GM21360 (cell line): ENCODE data around the gene CCNF.
A peak's percentile ranks its signal among the peaks of the same experiment; 100 is the strongest.
"Not testable (repeated sequence)": the region's sequence is repeated elsewhere in the genome, so short reads cannot be mapped to it uniquely, and the experiment has no call there.

ENCODE experiments used
- ATAC-seq: cut with Tn5 transposase; IDR thresholded peaks from one replicate; pipeline ENCODE4 v1.9.1; 2021; ENCODE audit warnings: mild to moderate bottlenecking, moderate library complexity; ENCODE audit not compliant: unreplicated experiment

Gene CCNF

DNA sequence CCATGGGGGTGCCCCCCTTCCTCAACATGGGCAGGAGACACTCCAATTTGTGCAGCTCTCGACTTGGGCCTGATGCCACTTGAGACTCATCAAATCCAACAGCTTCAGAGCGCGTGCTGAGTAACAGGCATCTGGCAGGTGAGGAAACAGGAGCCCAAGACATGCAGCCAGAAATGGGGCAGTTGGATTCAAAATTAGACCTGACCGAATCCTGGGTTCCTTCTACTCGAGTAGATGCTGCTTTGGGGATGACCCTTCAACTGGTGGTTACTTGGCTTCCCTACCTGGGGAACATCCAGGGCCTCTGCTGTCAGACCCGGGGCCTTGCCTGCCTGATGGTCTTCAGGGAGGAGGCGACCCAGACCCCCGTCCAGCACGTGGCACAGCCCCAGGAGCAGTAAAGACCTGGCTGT, 41.4 kb downstream of the CCNF start:
- no peak for ATAC-seq

DNA sequence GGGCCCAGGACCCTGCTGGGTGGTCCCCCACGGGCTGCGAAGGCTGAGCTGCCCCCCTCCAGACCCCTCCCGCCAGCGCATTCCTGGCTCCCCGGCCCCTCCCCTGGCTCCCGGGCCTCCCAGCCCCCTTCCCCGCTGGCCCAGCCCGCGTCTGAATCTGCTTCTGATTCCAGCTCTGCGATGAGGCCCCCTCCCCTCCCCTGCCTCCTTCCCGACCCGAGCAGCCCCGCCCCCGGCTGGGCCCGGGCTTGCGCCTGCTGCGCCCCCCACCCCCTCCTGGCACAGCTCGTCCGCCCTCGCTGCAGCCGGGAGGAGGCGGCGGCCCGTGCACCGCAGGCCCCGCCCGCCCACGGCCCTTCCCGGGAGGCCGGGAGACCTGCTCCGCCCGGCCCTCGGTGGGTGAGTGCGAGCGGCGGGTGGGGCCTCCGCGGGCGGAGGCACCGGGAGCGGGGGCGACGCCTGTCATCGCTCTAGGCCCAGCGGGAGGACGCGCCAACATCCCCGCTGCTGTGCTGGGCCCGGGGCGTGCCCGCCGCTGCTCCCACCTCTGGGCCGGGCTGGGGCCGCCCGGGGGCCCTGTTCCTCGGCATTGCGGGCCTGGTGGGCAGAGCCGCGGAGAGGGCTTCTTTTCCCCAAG, 41.9 kb downstream of the CCNF start, which contains the start of gene NTN3:
Gene NTN3, plus strand, starts transcription at position 282 of the 637 bp plus-strand sequence. CDS start 405 bp downstream, outside the sequence.
- no peak for ATAC-seq

- no peak for ATAC-seq
These were observed 42.6 kb downstream of the CCNF start for GRCh38 chr16:2471653-2472487.

- ATAC-seq = no peak
These were observed 43.2 kb downstream of the CCNF start for GRCh38 chr16:2472488-2472864.

GRCh38 chr16:2472885-2473445, 43.7 kb downstream of the CCNF start:
- no peak for ATAC-seq

DNA sequence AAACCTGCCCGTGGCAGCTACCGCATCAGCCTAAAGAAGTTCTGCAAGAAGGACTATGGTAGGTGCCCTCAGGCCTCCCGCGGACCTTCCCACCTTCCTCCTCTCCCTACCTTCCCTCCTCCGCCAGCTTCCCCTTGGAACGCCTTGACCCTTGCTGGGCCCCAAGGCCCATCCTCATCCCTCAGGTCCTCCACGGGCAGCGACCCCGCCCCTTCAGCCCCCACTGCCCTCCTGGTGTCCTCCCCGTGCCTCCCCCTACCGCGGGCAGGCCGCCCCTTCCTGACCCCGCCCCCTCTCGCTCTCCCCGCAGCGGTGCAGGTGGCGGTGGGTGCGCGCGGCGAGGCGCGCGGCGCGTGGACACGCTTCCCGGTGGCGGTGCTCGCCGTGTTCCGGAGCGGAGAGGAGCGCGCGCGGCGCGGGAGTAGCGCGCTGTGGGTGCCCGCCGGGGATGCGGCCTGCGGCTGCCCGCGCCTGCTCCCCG, 44.2 kb downstream of the CCNF start:
- no peak for ATAC-seq

- ATAC-seq = no peak
These were observed 45.0 kb downstream of the CCNF start for GRCh38 chr16:2473999-2474876.

- peak; percentile 37 for ATAC-seq
These were observed 45.7 kb downstream of the CCNF start, which contains the start of gene TBC1D24 for GRCh38 chr16:2474877-2475412. Gene TBC1D24, plus strand, starts transcription at chr16:2475127. Its CDS starts 21,022 bp downstream, at chr16:2496149.

GRCh38 chr16:2475413-2476344, 46.4 kb downstream of the CCNF start:
- ATAC-seq = no peak

GRCh38 chr16:2476345-2476720, 47.1 kb downstream of the CCNF start:
- ATAC-seq = no peak

GRCh38 chr16:2476741-2477140, 47.5 kb downstream of the CCNF start:
- ATAC-seq = no peak

DNA sequence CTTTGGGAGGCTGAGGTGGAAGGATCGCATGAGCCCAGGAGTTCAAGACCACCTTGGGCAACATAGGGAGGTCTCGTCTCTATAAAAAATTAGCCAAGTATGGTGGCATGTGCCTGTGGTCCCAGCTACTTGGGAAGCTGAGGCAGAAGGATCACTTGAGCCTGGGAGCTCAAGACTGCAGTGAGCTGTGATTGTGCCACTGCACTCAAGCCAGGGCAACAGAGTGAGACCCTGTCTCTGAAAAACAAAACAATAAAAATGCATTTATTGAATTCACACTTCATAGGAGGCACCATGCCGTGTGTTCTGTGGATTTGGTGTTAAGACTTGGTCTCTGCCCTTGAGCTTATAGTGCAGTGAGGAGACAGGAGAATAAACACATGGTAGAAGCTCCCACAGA, 48.1 kb downstream of the CCNF start:
- no peak for ATAC-seq

- ATAC-seq = no peak
These were observed 49.0 kb downstream of the CCNF start for GRCh38 chr16:2478279-2478678.

DNA sequence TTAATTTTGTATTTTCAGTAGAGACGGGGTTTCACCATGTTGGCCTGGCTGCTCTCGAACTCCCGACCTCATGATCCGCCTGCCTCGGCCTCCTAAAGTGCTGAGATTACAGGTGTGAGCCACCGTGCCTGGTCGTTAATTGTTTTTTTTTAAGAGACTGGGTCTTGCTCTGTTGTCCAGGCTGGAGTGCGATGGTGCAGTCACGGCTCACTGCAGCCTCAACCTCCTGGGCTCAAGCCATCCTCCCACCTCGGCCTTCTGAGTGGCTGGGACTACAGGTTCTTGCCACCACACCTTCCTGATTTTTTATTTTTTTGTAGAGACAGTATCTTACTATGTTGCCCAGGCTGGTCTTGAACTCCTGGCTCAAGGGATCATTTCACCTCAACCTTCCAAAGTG, 50.7 kb downstream of the CCNF start:
- not testable (repeated sequence) for ATAC-seq

GRCh38 chr16:2480948-2481347, 51.7 kb downstream of the CCNF start:
- ATAC-seq = no peak

DNA sequence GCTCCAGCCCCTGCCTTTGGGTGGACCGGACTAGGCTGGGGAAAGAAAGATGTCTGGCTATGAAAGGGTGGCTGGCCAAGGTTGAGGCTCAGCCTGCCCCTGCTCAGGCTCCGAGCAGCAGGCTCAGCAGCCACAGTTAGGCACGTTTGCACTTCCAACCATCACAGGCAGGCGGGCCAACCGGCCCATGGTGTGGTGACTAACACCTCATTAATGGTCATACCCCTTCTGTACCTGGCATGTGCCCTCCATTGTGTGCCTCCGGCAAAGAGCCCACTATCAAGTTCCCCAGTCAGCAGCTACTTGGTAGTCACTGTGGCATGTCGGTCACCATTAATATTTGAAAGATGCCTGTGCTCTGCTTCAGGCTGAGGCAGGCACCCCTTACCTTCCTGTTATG, 52.4 kb downstream of the CCNF start:
- no peak for ATAC-seq

- no peak for ATAC-seq
These were observed 53.0 kb downstream of the CCNF start for GRCh38 chr16:2482249-2482648.

GRCh38 chr16:2482708-2483534, 53.7 kb downstream of the CCNF start:
- no peak for ATAC-seq
